ENCODE data around the gene ACAA1. TPM values are rescaled to one million over a fixed set of nuclear protein-coding genes. Genes with fewer than 3 reads are reported as not detected.

Gene ACAA1
- total and polyA plus RNA-seq, 9 donors = 27.1 to 50.4 (median 42.7) TPM

DNA sequence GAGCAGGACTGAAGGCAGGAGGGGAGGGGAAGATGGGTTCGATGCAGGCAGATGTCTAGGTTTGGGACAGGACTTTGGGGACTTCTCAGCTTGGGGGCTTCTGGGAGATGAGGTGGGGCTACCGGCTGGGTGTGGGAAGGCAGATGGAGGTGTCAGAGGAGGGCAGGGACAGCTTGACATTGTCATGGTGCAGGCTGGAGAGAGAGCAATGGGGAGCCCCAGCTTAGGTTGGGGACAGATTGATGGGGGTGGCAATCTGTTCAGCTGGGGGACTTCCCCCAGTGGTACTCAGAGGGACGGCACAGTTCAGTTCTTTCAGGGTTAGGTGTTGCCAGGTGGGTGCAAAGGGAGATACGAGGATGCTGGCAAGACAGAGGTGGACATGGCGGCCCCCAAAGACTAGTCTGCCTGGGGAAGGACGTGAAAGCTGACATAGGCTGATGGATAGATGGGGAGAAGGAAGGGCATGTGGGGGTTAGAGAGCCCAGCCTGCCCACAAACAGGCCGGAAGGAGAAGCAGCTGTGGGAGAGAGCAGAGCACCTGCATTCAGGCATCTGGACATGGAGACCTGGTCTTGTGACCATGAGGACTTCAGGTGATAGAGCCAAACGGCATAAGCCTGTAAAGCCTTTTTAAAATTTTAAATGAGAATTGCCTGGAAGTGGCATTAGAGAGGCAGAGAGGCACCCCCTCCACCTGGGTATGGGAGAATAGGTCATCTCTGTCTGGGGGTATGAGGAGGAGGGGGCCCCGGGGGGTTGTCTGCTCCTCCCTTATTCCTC lies 21.1 kb downstream of the ACAA1 start:
- 61 to 72% (median 62%) methylated on average over 9 of the region's 9 CpGs for WGBS, 3 donors
- Histone ChIP-seq H3K27ac (no peak overlapping the region), H3K27me3 (no peaks in the 10 kb centered on the region), H3K9me3 (no peaks in the 10 kb centered on the region), H3K4me3 (no peak overlapping the region), H3K4me1 (ENCODE audit: insufficient read depth) (no peaks in the 10 kb centered on the region), H3K36me3 (no peaks in the 10 kb centered on the region)
- TF ChIP-seq EP300 (IDR thresholded peaks at IDR 0.05) (no peak), POLR2A (IDR thresholded peaks at IDR 0.05) (no peak), CTCF (IDR thresholded peaks at IDR 0.05) (no peak)
- intact Hi-C loops (cut with DNase I) = loop anchor here in 2 of 4 donors (10.0 kb wide), 2 partner anchors 229 to 359 kb away; partner anchors contain the start of gene XYLB (in 1 of the 2)
- DNase-seq = peak in 1 of 5 donors; percentile 13

- Histone ChIP-seq H3K4me3 (no peak overlapping the region), H3K27me3 (no peaks in the 10 kb centered on the region), H3K36me3 (no peaks in the 10 kb centered on the region), H3K27ac (no peak overlapping the region), H3K4me1 (ENCODE audit: insufficient read depth) (no peaks in the 10 kb centered on the region), H3K9me3 (no peaks in the 10 kb centered on the region)
- peak in 1 of 5 donors; percentile 10 for DNase-seq
- TF ChIP-seq POLR2A (IDR thresholded peaks at IDR 0.05) = no peak
- TF ChIP-seq EP300 (IDR thresholded peaks at IDR 0.05) = no peak
- TF ChIP-seq CTCF (IDR thresholded peaks at IDR 0.05) = no peak
- 74 to 81% (median 76%) methylated on average over 13 of the region's 13 CpGs for WGBS, 3 donors
- intact Hi-C loops (cut with DNase I) = loop anchor here in 2 of 4 donors (10.0 kb wide), 2 partner anchors 230 to 360 kb away; partner anchors contain the start of gene XYLB (in 1 of the 2)
Measured at GRCh38 chr3:38114875-38115644, 21.9 kb downstream of the ACAA1 start.

DNA sequence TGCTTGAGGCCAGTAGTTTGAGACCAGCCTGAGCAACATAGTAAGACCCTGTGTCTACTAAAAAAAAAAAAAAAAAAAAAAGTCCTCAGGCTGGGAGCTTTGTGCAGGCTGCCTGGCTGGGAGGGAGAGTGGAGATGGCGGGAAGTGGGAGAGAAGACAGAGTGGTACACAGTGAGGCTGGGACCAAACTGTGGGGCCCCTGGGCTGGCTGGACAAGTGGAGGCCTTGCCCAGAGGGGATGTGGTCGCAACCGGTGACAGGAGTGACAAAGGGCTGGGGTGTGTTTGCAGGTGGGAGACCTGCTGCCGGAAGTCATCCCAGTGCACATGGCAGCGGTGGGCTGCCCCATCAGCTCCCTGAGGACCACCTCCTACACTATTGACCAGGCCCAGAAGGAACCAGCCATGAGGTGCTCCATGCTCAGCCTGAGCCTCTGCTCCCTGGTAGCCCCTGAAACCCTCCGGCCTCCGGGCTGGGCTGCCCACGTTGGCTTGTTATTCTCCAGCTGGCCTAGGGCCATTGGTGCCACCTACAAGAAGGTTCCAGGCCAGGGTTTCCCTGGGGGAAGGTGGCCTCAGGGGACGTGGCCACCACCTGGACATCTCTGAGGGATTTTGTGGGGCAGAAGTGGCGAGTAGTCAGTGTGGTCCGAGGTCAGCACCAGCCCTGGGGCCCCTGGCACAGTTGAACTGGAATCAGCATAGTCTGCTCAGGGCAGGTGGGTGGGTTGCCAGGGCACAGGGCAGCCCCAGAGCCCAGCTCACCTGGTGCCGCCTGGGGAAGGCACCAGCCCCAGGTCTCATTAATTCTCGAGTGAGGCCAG lies 22.7 kb downstream of the ACAA1 start:
- DNase-seq = peak in 1 of 5 donors; percentile 10
- 84 to 88% (median 86%) methylated on average over 13 of the region's 13 CpGs for WGBS, 3 donors

More for the DNA sequence above, 22.7 kb downstream of the ACAA1 start:
- TF ChIP-seq POLR2A (IDR thresholded peaks at IDR 0.05) (no peak), EP300 (IDR thresholded peaks at IDR 0.05) (no peak), CTCF (IDR thresholded peaks at IDR 0.05) (no peak)
- Histone ChIP-seq H3K4me1 (ENCODE audit: insufficient read depth) (no peaks in the 10 kb centered on the region), H3K4me3 (no peak overlapping the region), H3K36me3 (no peaks in the 10 kb centered on the region), H3K9me3 (no peaks in the 10 kb centered on the region), H3K27me3 (no peaks in the 10 kb centered on the region), H3K27ac (no peak overlapping the region)
- intact Hi-C loops (cut with DNase I) = loop anchor here in 2 of 4 donors (10.0 kb wide), 2 partner anchors 231 to 361 kb away; partner anchors contain the start of gene XYLB (in 1 of the 2)

Data from ovary (tissue), 9 donors.